Measurements from ENCODE around the gene RBP5. TPM values are rescaled to one million over a fixed set of nuclear protein-coding genes. Genes with fewer than 3 reads are reported as not detected.

Gene RBP5
- total and polyA plus RNA-seq, 8 donors, result 1.2 to 26.5 (median 20.2) TPM

GRCh38 chr12:7155471-7156034 lies 26.9 kb upstream of the RBP5 start:
- DNase-seq (peak; percentile 36 to 87 (median 78)), ATAC-seq (peak; percentile 85)
- Histone ChIP-seq H3K4me1 (peaks cover 0 to 7% of the 10 kb centered on the region in 2 donors), H3K9me3 (no peaks in the 10 kb centered on the region), H3K27me3 (no peaks in the 10 kb centered on the region), H3K4me3 (peak overlapping the region in 1 of 2 donors; percentile 33), H3K36me3 (peaks cover 0 to 40% of the 10 kb centered on the region in 2 donors), H3K27ac (peak overlapping the region; percentile 1 to 33)
- intact Hi-C loops (cut with DNase I), result no loop called here
- no peak for TF ChIP-seq CTCF (IDR thresholded peaks at IDR 0.05)

GRCh38 chr12:7154901-7155470 lies 26.3 kb upstream of the RBP5 start:
- Histone ChIP-seq H3K4me3 (no peak overlapping the region), H3K36me3 (peaks cover 0 to 46% of the 10 kb centered on the region in 2 donors), H3K27me3 (no peaks in the 10 kb centered on the region), H3K27ac (peak overlapping the region; percentile 1 to 26), H3K9me3 (no peaks in the 10 kb centered on the region), H3K4me1 (peaks cover 0 to 9% of the 10 kb centered on the region in 2 donors)
- no peak for DNase-seq
- intact Hi-C loops (cut with DNase I), result no loop called here
- TF ChIP-seq CTCF (IDR thresholded peaks at IDR 0.05), result no peak
- no peak for ATAC-seq

- Histone ChIP-seq H3K36me3 (peaks cover 0 to 53% of the 10 kb centered on the region in 2 donors), H3K27me3 (no peaks in the 10 kb centered on the region), H3K9me3 (no peaks in the 10 kb centered on the region), H3K27ac (peak overlapping the region; percentile 33), H3K4me1 (peaks cover 0 to 9% of the 10 kb centered on the region in 2 donors), H3K4me3 (no peak overlapping the region)
- peak in 1 of 4 donors; percentile 56 for DNase-seq
- no peak for TF ChIP-seq CTCF (IDR thresholded peaks at IDR 0.05)
- ATAC-seq, result peak; percentile 47
- intact Hi-C loops (cut with DNase I), result no loop called here
Observed at GRCh38 chr12:7154042-7154441, 25.4 kb upstream of the RBP5 start.

- Histone ChIP-seq H3K9me3 (no peaks in the 10 kb centered on the region), H3K4me3 (no peak overlapping the region), H3K4me1 (peaks cover 0 to 9% of the 10 kb centered on the region in 2 donors), H3K36me3 (peaks cover 0 to 53% of the 10 kb centered on the region in 2 donors), H3K27ac (no peak overlapping the region), H3K27me3 (no peaks in the 10 kb centered on the region)
- DNase-seq (no peak), ATAC-seq (no peak)
- intact Hi-C loops (cut with DNase I), result no loop called here
- no peak for TF ChIP-seq CTCF (IDR thresholded peaks at IDR 0.05)
Observed at GRCh38 chr12:7152818-7153217, 24.1 kb upstream of the RBP5 start.

GRCh38 chr12:7151532-7151931 lies 22.8 kb upstream of the RBP5 start:
- H3K4me1 ChIP-seq, result peaks cover 0 to 9% of the 10 kb centered on the region in 2 donors
- intact Hi-C loops (cut with DNase I), result no loop called here
- H3K4me3 ChIP-seq, result no peak overlapping the region
- H3K27me3 ChIP-seq, result no peaks in the 10 kb centered on the region
- no peak overlapping the region for H3K27ac ChIP-seq
- peaks cover 0 to 45% of the 10 kb centered on the region in 2 donors for H3K36me3 ChIP-seq
- ATAC-seq, result no peak
- no peak for TF ChIP-seq CTCF (IDR thresholded peaks at IDR 0.05)
- no peak for DNase-seq
- no peaks in the 10 kb centered on the region for H3K9me3 ChIP-seq

Data from left lung (tissue), 10 donors.